Fibroblast of the aortic adventitia (primary cell): Measurements from ENCODE around the gene RASSF4. TPM values are rescaled to one million over a fixed set of nuclear protein-coding genes. Genes with fewer than 3 reads are reported as not detected.

Source experiments
- DNase-seq: peaks from one replicate; pipeline ENCODE4 v3.0.0-alpha.2; 2010; ENCODE audit warnings: low read depth
- H3K4me3 ChIP-seq: 2 replicates; pipeline ENCODE4 v1.5.1; 2011; ENCODE audit warnings: low read depth, mild to moderate bottlenecking, control low read depth, low read length, moderate library complexity
- total RNA-seq: library from RNA; depleted of rRNA; stranded (reverse); fragments of >200 nt; gene quantifications from 2 replicates; pipeline ENCODE4 v1.2.3, GENCODE V29; 2012; ENCODE audit warnings: low replicate concordance
- TF ChIP-seq, protein P1 (sequence below): IDR thresholded peaks from 2 replicates; pipeline ENCODE4 v1.5.1; 2011; ENCODE audit warnings: mild to moderate bottlenecking, low read length, control low read depth, inconsistent platforms; ENCODE audit not compliant: insufficient read depth

Gene RASSF4
- total RNA-seq, 1 donor: 3.8 TPM

GRCh38 chr10:44976352-44977198, 17.0 kb downstream of the RASSF4 start:
- peak overlapping the region; percentile 82 for H3K4me3 ChIP-seq
- TF ChIP-seq, protein P1, sequence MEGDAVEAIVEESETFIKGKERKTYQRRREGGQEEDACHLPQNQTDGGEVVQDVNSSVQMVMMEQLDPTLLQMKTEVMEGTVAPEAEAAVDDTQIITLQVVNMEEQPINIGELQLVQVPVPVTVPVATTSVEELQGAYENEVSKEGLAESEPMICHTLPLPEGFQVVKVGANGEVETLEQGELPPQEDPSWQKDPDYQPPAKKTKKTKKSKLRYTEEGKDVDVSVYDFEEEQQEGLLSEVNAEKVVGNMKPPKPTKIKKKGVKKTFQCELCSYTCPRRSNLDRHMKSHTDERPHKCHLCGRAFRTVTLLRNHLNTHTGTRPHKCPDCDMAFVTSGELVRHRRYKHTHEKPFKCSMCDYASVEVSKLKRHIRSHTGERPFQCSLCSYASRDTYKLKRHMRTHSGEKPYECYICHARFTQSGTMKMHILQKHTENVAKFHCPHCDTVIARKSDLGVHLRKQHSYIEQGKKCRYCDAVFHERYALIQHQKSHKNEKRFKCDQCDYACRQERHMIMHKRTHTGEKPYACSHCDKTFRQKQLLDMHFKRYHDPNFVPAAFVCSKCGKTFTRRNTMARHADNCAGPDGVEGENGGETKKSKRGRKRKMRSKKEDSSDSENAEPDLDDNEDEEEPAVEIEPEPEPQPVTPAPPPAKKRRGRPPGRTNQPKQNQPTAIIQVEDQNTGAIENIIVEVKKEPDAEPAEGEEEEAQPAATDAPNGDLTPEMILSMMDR: no peak
- peak; percentile 32 for DNase-seq

GRCh38 chr10:44977287-44978212, 17.9 kb downstream of the RASSF4 start:
- TF ChIP-seq, protein P1: no peak
- DNase-seq: no peak

DNA sequence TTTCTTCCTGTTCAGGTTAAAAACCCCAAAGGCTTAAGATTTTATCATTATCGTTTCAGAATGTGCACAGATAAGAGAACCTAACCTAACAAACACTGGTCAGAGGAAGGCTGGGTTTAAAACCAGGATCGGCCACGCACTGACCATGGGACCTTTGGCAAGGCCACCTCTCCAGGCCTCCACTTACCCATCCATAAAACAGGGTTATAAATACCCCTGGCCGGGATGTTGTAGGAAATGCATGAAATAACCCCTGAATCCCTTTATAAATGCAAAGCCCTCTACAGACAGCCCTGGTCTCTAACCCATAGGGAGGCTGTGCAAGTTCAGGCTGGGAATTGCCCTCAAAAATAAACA, 18.6 kb downstream of the RASSF4 start:
- peak overlapping the region; percentile 82 for H3K4me3 ChIP-seq
- TF ChIP-seq, protein P1: no peak
- DNase-seq: no peak

More at GRCh38 chr10:44977287-44978212, 17.9 kb downstream of the RASSF4 start:
- H3K4me3 ChIP-seq: peak overlapping the region; percentile 82

- DNase-seq: peak; percentile 97
- TF ChIP-seq, protein P1: peak; percentile 37
- H3K4me3 ChIP-seq: peak within 1 kb of the TSS; percentile 82
These were observed 19.1 kb downstream of the RASSF4 start, which contains the start of gene DEPP1 for GRCh38 chr10:44978570-44979280. Gene DEPP1, minus strand, starts transcription at chr10:44978809. Its CDS starts 779 bp downstream, at chr10:44978030.

- no peak for DNase-seq
- TF ChIP-seq, protein P1: no peak
- no peak overlapping the region for H3K4me3 ChIP-seq
These were observed 19.9 kb downstream of the RASSF4 start for GRCh38 chr10:44979281-44980191.
